HEK293T (cell line): ENCODE results near the gene SLC35D2.

Experiments
- ARNT ChIP-seq: fragments of 450-650 bp; IDR thresholded peaks from 2 replicates; pipeline ENCODE4 v1.6.1; 2017; ENCODE audit warnings: mild to moderate bottlenecking
- CTBP1 ChIP-seq: fragments of 450-650 bp; IDR thresholded peaks from 2 replicates; pipeline ENCODE4 v1.6.1; 2016; ENCODE audit warnings: borderline replicate concordance
- FOXM1 ChIP-seq: fragments of 450-650 bp; IDR thresholded peaks from 2 replicates; pipeline ENCODE4 v1.6.1; 2017; ENCODE audit warnings: mild to moderate bottlenecking, borderline replicate concordance
- HDGF ChIP-seq: fragments of 450-650 bp; IDR thresholded peaks from 2 replicates; pipeline ENCODE4 v1.6.1; 2017; ENCODE audit warnings: antibody characterized with exemption, borderline replicate concordance
- SUZ12 ChIP-seq: fragments of 450-650 bp; IDR thresholded peaks from 2 replicates; pipeline ENCODE4 v1.6.1; 2016; ENCODE audit warnings: mild to moderate bottlenecking
- TF ChIP-seq, protein P1 (sequence below): fragments of 450-650 bp; IDR thresholded peaks from 2 replicates; pipeline ENCODE4 v1.6.1; 2016

DNA sequence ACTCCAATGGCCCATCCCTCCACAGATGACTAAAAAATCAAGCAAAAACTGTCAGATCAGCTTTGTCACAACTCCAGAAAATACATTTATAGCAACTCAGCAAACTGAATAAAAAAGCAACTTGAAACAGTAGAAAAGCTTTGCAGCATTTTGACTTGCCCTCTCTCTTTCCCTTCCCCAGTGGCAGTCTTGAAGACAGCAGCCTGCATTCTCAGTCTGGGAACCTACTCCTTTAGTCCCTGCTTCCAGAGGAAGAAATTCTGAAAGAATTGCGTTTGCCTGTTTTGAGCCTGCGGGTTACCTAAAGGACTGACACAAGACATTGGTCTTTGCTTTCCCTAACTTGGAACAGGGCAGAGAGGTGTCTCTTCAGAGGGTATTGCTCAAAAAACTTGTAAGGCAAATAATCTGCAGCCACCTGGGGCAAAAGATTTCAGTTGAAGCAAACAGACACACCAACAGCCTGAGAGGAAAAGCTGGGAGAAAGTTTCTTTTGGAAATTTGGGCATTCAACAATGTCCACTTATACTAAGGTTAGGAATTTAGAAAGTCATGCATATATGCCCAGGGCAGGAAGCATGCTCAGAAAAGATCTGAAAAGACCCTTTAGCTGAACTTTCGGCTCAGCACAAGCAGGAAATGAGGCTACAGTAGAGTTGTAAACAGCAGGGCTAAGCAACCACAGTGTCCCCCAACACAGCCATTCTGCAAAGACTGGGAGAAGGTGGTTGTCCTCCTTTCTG lies 15.2 kb upstream of the SLC35D2 start:
- no peak for TF ChIP-seq FOXM1
- no peak for TF ChIP-seq ARNT
- TF ChIP-seq, protein P1, sequence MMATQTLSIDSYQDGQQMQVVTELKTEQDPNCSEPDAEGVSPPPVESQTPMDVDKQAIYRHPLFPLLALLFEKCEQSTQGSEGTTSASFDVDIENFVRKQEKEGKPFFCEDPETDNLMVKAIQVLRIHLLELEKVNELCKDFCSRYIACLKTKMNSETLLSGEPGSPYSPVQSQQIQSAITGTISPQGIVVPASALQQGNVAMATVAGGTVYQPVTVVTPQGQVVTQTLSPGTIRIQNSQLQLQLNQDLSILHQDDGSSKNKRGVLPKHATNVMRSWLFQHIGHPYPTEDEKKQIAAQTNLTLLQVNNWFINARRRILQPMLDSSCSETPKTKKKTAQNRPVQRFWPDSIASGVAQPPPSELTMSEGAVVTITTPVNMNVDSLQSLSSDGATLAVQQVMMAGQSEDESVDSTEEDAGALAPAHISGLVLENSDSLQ, result no peak
- TF ChIP-seq CTBP1, result no peak
- TF ChIP-seq HDGF, result no peak
- no peak for TF ChIP-seq SUZ12
